AG08395 (cell line): ENCODE results near the gene TXNDC16.
A peak's percentile ranks its signal among the peaks of the same experiment; 100 is the strongest.
"Not testable (repeated sequence)": the region's sequence is repeated elsewhere in the genome, so short reads cannot be mapped to it uniquely, and the experiment has no call there.

Experiments used
- DNase-seq: peaks from one replicate; pipeline ENCODE4 v3.0.0; 2012; ENCODE audit warnings: mixed read lengths, low spot score

The TXNDC16 gene

GRCh38 chr14:52545584-52546317 lies 6.6 kb downstream of the TXNDC16 start:
- no peak for DNase-seq

DNA sequence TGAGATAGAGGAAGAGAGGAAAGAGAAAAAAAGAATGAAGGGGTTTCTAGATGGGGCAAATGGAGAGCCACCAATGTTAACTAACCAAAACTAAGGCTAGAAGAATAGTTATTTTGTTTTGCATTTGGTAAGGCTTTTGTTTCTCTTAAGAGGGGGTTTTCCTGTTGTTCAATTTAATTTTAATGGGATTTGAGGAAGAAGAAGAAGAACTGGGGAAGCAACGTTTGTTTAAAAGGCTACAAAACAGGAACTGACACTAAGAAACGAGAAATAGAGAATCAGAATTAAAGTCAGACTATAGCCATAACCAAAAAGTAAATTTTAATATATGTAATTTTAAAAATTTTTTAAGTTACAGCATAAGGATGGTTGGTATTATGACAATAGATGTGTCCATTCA lies 13.7 kb downstream of the TXNDC16 start:
- no peak for DNase-seq

DNA sequence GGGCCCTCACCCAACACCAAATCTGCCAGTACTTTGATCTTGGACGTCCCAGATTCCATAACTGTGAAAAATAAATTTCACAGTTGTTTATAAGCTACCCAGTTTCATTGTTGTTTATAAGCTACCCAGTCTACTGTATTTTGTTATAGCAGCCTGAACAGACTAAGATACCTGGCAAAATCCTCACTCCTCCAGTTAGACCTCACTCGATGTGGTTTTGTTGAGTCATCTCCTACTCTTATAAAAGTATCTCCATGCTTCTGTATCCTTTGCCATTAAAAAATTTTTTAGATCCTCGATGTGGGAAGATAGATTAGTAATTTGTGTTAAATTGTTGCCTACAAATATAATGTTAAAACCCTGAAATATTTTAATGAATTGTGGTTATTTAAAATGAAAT lies 16.0 kb downstream of the TXNDC16 start:
- no peak for DNase-seq

DNA sequence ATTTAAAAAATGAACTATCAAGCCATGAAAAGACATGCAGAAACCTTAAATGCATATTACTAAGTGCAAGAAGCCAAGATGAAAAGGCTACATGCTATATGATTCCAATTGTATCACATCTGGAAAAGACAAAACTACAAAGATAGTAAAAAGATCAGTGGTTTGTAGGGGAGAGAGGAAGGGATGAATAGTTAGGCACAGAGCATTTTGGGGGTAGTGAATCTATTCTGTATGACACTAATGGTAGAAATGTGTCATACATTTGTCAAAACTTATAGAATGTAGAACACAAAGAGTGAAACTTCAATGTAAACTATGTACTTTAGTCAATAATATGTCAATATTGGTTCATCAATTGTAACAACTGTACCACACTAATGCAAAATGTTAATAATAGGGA lies 20.8 kb downstream of the TXNDC16 start:
- DNase-seq: no peak

GRCh38 chr14:52527052-52527451 lies 25.3 kb downstream of the TXNDC16 start:
- DNase-seq: no peak

- no peak for DNase-seq
Observed at GRCh38 chr14:52522581-52523345, 29.5 kb downstream of the TXNDC16 start.

- no peak for DNase-seq
Observed at GRCh38 chr14:52522033-52522432, 30.3 kb downstream of the TXNDC16 start.

DNA sequence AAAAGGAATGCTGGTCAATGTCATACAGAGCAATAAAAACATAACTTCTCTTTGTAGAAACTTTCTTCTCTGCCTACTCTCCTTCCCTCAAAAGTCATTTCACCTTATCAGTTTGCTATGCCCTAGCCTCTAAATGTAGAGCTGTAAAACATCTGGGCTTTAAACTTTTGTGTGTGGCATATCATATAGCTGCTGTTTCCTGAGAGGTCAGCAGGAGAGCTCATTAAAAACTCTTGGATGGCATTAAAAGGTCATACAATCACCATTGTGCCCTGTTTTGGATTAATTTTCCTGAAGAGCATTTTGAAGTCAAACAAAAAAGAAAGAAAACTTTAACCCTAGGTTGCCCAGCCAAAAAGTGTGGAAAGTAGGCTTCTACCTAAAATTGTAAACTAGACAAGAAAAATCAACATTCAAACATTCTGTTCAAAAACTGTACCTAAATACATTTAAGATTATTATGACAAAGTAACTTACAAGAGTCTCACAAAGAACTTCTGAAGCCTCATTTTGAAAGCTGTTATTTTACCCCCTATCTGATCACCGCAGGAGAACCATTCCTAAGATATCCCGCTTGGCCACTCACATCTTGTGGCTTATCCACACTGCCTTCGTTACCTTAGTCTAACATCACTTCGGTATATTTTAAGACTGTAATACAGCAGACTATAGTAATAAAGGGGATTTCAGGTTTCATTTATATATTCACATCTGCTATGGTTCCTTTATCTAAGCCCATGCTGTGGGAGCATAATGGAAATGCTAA lies 38.1 kb downstream of the TXNDC16 start:
- DNase-seq: no peak

- DNase-seq: no peak
Observed at GRCh38 chr14:52513249-52513648, 39.1 kb downstream of the TXNDC16 start.

- no peak for DNase-seq
Observed at GRCh38 chr14:52494444-52494843, 57.9 kb downstream of the TXNDC16 start.

GRCh38 chr14:52485350-52485960 lies 66.8 kb downstream of the TXNDC16 start:
- no peak for DNase-seq

GRCh38 chr14:52481864-52482263 lies 70.4 kb downstream of the TXNDC16 start:
- no peak for DNase-seq

- DNase-seq: peak; percentile 20
Observed at GRCh38 chr14:52473557-52473956, 78.7 kb downstream of the TXNDC16 start.

GRCh38 chr14:52472728-52473127 lies 79.6 kb downstream of the TXNDC16 start:
- DNase-seq: no peak

- not testable (repeated sequence) for DNase-seq
Observed at GRCh38 chr14:52472251-52472650, 80.1 kb downstream of the TXNDC16 start.

- DNase-seq: no peak
Observed at GRCh38 chr14:52467515-52468266, 84.6 kb downstream of the TXNDC16 start.

- DNase-seq: no peak
Observed at GRCh38 chr14:52464175-52464574, 88.1 kb downstream of the TXNDC16 start.

DNA sequence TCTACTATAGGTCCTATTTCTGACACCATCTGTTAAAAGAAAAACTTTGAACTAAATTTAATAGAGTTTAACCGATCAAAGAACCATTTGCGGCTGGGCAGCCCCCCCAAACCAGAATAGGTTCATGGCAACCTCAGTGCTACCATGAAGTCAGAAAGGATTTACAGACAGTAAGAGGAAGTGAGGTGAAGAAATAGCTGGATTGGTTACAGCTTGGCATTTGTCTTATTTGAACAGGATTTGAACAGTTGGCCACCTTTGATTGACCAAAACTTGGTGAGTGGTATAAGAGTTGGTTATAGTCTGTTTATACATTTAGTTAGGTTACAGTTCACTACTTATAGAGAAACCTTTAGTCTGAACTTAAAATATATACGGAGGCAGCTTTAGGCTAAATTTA lies 88.9 kb downstream of the TXNDC16 start:
- DNase-seq: no peak

- DNase-seq: no peak
Observed at GRCh38 chr14:52461721-52462120, 90.6 kb downstream of the TXNDC16 start.

DNA sequence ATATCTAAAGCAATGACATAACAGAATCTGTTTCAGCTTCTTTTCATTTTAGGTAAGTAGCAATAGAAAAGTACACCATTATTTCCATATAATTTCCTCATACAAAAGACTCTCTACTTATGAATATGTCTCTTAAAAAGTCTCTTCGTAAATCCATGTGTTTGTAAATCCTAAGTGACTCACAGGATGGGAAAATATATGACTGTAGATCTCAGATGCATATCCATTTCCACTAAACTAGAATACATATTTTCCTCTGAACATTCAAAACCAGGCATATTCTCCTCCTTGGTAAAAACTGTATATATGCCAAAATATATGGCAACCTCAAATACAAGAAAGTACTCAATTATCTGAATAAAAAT lies 93.6 kb downstream of the TXNDC16 start:
- DNase-seq: no peak

GRCh38 chr14:52457411-52457810 lies 94.9 kb downstream of the TXNDC16 start:
- DNase-seq: no peak
